ENCODE data around the gene ACOX1. TPM values are rescaled to one million over a fixed set of nuclear protein-coding genes. Genes with fewer than 3 reads are reported as not detected.
A peak's percentile ranks its signal among the peaks of the same experiment; 100 is the strongest.

ACOX1 gene
- total and polyA plus RNA-seq, 2 of the 13 experiments (the other 11 are each of a cell fraction or from before 2014, with no cell fraction given): 86.4 to 120 TPM

GRCh38 chr17:76000016-76000754, 21.2 kb upstream of the ACOX1 start (continued):
- TF ChIP-seq TMF1 (CRISPR knock-in tag; IDR thresholded peaks at IDR 0.05; ENCODE audit: low read depth): no peak
- no peak for TF ChIP-seq HCFC1 (IDR thresholded peaks at IDR 0.05; ENCODE audit: low read depth, low read length)
- no peak for TF ChIP-seq HMGA1 (CRISPR knock-in tag; conservative IDR thresholded peaks at IDR 0.05)
- TF ChIP-seq ZFP36L1 (CRISPR knock-in tag; IDR thresholded peaks at IDR 0.05): 0 out of 2 replicates have a peak, but pooled peaks have one; percentile 28
- TF ChIP-seq CENPBD1 (CRISPR knock-in tag; IDR thresholded peaks at IDR 0.05; ENCODE audit: borderline replicate concordance, low read depth): no peak
- TF ChIP-seq, protein P1, sequence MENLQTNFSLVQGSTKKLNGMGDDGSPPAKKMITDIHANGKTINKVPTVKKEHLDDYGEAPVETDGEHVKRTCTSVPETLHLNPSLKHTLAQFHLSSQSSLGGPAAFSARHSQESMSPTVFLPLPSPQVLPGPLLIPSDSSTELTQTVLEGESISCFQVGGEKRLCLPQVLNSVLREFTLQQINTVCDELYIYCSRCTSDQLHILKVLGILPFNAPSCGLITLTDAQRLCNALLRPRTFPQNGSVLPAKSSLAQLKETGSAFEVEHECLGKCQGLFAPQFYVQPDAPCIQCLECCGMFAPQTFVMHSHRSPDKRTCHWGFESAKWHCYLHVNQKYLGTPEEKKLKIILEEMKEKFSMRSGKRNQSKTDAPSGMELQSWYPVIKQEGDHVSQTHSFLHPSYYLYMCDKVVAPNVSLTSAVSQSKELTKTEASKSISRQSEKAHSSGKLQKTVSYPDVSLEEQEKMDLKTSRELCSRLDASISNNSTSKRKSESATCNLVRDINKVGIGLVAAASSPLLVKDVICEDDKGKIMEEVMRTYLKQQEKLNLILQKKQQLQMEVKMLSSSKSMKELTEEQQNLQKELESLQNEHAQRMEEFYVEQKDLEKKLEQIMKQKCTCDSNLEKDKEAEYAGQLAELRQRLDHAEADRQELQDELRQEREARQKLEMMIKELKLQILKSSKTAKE (CRISPR knock-in tag; IDR thresholded peaks at IDR 0.05; ENCODE audit: borderline replicate concordance): peak; percentile 80
- TF ChIP-seq KLF9 (CRISPR knock-in tag; IDR thresholded peaks at IDR 0.05; ENCODE audit: low read depth): no peak
- TF ChIP-seq NFRKB (IDR thresholded peaks at IDR 0.05): no peak
- TF ChIP-seq FLYWCH1 (CRISPR knock-in tag; IDR thresholded peaks at IDR 0.05): no peak
- no peak for TF ChIP-seq XBP1 (CRISPR knock-in tag; IDR thresholded peaks at IDR 0.05)
- TF ChIP-seq ZNF670 (CRISPR knock-in tag; IDR thresholded peaks at IDR 0.05; ENCODE audit: borderline replicate concordance): no peak
- peak; percentile 18; the same call in 1 of the 2 replicates for TF ChIP-seq EEA1 (CRISPR knock-in tag; IDR thresholded peaks at IDR 0.05; ENCODE audit: borderline replicate concordance)
- TF ChIP-seq ZNF549 (CRISPR knock-in tag; IDR thresholded peaks at IDR 0.05): no peak
- TF ChIP-seq ZC3H4 (CRISPR knock-in tag; IDR thresholded peaks at IDR 0.05; ENCODE audit: borderline replicate concordance): no peak
- TF ChIP-seq, protein P2, sequence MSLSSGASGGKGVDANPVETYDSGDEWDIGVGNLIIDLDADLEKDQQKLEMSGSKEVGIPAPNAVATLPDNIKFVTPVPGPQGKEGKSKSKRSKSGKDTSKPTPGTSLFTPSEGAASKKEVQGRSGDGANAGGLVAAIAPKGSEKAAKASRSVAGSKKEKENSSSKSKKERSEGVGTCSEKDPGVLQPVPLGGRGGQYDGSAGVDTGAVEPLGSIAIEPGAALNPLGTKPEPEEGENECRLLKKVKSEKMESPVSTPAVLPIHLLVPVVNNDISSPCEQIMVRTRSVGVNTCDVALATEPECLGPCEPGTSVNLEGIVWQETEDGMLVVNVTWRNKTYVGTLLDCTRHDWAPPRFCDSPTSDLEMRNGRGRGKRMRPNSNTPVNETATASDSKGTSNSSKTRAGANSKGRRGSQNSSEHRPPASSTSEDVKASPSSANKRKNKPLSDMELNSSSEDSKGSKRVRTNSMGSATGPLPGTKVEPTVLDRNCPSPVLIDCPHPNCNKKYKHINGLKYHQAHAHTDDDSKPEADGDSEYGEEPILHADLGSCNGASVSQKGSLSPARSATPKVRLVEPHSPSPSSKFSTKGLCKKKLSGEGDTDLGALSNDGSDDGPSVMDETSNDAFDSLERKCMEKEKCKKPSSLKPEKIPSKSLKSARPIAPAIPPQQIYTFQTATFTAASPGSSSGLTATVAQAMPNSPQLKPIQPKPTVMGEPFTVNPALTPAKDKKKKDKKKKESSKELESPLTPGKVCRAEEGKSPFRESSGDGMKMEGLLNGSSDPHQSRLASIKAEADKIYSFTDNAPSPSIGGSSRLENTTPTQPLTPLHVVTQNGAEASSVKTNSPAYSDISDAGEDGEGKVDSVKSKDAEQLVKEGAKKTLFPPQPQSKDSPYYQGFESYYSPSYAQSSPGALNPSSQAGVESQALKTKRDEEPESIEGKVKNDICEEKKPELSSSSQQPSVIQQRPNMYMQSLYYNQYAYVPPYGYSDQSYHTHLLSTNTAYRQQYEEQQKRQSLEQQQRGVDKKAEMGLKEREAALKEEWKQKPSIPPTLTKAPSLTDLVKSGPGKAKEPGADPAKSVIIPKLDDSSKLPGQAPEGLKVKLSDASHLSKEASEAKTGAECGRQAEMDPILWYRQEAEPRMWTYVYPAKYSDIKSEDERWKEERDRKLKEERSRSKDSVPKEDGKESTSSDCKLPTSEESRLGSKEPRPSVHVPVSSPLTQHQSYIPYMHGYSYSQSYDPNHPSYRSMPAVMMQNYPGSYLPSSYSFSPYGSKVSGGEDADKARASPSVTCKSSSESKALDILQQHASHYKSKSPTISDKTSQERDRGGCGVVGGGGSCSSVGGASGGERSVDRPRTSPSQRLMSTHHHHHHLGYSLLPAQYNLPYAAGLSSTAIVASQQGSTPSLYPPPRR (CRISPR knock-in tag; IDR thresholded peaks at IDR 0.05; ENCODE audit: borderline replicate concordance): no peak
- TF ChIP-seq ZNF451 (CRISPR knock-in tag; IDR thresholded peaks at IDR 0.05): peak; percentile 64; the same call in 1 of the 2 replicates
- no peak for TF ChIP-seq ZNF124 (CRISPR knock-in tag; IDR thresholded peaks at IDR 0.05)
- no peak for TF ChIP-seq MBD4 (IDR thresholded peaks at IDR 0.05; ENCODE audit: borderline replicate concordance, low read length)
- TF ChIP-seq, protein P3, sequence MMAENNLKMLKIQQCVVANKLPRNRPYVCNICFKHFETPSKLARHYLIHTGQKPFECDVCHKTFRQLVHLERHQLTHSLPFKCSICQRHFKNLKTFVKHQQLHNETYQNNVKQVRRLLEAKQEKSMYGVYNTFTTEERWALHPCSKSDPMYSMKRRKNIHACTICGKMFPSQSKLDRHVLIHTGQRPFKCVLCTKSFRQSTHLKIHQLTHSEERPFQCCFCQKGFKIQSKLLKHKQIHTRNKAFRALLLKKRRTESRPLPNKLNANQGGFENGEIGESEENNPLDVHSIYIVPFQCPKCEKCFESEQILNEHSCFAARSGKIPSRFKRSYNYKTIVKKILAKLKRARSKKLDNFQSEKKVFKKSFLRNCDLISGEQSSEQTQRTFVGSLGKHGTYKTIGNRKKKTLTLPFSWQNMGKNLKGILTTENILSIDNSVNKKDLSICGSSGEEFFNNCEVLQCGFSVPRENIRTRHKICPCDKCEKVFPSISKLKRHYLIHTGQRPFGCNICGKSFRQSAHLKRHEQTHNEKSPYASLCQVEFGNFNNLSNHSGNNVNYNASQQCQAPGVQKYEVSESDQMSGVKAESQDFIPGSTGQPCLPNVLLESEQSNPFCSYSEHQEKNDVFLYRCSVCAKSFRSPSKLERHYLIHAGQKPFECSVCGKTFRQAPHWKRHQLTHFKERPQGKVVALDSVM (CRISPR knock-in tag; IDR thresholded peaks at IDR 0.05): peak; percentile 37; the same call in 1 of the 2 replicates
